ENCODE results near the gene UNCX.

DNA sequence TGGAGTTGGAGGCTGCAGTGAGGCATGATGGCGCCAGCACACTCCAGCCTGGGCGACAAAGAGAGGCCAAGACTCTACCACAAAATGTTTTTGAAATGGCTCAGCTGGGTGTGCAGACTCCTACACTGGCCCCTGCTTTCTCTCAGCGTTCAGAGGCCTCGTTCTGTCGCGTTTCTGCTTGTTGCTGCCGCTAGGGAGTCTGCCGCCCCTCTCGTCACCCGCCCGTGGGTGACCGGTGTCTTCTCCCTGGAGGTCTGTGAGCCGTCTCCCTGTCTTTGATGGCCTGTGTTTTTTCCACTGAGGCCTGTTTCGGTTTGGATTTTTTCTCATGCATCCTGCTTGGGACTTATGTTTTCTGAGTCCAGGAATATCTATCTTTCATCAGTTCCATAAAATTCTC, 23.6 kb upstream of the UNCX start:
- TF ChIP-seq, protein P1, sequence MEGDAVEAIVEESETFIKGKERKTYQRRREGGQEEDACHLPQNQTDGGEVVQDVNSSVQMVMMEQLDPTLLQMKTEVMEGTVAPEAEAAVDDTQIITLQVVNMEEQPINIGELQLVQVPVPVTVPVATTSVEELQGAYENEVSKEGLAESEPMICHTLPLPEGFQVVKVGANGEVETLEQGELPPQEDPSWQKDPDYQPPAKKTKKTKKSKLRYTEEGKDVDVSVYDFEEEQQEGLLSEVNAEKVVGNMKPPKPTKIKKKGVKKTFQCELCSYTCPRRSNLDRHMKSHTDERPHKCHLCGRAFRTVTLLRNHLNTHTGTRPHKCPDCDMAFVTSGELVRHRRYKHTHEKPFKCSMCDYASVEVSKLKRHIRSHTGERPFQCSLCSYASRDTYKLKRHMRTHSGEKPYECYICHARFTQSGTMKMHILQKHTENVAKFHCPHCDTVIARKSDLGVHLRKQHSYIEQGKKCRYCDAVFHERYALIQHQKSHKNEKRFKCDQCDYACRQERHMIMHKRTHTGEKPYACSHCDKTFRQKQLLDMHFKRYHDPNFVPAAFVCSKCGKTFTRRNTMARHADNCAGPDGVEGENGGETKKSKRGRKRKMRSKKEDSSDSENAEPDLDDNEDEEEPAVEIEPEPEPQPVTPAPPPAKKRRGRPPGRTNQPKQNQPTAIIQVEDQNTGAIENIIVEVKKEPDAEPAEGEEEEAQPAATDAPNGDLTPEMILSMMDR (IDR thresholded peaks at IDR 0.05; ENCODE audit: low read depth, low read length, poor library complexity, severe bottlenecking): no peak
- no peak for TF ChIP-seq EZH2phosphoT487 (IDR thresholded peaks at IDR 0.05; ENCODE audit: borderline replicate concordance, low read length)

Data from DOHH2 (cell line).